Stimulated activated CD8-positive, alpha-beta memory T cell treated with anti-CD3 and anti-CD28 coated beads, Interleukin-2, amount 100 ng/mL, for 48 hours (primary cell): ENCODE data around the gene MCU.

Source experiments
- DNase-seq, 2 donors: peaks; one replicate each; pipeline ENCODE4 v3.0.0-alpha.2; 2020; ENCODE audit warnings: low read depth in 2 of 2

The MCU gene

DNA sequence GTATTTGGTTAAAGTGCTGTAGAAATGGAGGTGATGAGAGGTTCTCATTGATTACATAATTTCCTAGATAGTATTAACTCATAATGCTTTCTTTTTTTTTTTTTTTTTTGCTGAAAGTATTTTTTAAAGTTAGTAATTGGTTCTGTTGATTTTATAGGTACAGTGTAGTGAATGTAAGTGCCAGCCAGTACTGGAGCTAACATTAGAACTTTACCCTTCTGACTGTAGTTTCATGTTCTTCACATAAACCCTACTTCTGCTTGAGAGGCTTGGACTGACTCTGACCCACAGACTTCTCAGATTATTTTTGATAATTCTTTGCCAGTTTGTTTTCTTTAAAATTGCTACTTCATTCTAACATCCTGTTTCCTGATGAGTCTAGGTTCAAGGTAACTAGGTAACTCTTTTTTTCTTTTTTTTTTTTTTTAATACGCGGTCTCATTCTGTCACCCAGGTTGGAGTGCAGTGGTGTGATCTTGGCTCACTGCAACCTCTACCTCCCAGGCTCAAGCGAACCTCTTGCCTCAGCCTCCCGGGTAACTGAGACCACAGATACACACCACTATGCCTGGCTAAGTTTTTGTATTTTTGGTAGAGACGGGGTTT is 109.4 kb downstream of the MCU start:
- no peak for DNase-seq

GRCh38 chr10:72802332-72802731 is 110.4 kb downstream of the MCU start:
- DNase-seq: no peak

DNA sequence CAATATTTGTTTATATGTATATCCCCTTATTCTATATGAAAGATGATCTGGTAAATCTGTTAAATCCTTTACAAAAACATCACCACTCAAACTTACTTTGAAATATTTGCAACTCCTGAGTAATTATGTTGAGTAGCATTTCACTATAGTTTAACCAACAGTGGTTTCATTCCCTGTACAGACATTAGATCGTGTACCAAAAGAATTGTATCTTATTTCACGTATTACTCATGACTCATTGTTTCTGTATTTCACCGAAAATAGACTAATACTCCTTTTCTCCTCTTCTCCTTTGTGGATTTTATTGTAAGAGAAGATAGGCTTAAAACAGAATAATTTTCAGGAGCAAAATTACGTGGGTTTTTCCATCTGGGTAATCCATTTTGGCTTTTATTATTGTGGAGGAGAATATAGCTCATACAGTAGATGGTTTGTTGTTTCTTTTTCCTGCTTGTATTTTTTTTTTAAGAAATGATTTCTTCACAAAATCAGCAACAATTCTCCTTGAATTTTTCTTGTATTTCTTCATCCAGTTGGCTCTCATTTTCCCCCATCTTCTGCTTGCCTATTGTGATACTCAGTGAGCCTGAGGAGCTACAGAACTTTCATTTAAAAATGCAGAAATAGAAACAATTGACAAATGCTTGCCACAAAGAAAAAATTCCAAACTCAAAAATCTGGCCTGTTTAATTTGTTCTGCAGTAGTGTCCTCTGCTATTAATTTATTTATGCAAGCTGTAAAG is 111.0 kb downstream of the MCU start:
- no peak for DNase-seq

GRCh38 chr10:72808001-72808400 is 116.1 kb downstream of the MCU start:
- no peak for DNase-seq

GRCh38 chr10:72809006-72809405 is 117.1 kb downstream of the MCU start:
- DNase-seq: no peak

DNA sequence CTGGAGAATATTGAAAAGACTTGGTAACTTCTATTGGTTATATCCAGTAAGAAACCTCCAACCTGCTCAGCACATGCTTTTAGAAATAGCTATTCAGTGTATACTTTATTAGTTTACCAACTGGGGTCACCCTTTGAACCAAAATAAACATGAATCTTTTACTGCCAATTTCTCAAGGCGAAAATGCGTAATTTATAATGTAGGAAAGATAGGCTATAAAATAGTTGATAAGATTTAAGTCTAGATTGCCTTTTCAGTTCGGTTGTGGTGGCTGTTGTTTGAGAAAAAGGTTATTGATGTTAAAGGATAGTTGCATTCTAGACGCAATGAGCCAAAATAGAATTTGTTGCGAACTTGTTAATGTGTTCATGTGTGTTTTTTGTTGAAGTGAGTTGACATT is 119.0 kb downstream of the MCU start:
- no peak for DNase-seq

DNA sequence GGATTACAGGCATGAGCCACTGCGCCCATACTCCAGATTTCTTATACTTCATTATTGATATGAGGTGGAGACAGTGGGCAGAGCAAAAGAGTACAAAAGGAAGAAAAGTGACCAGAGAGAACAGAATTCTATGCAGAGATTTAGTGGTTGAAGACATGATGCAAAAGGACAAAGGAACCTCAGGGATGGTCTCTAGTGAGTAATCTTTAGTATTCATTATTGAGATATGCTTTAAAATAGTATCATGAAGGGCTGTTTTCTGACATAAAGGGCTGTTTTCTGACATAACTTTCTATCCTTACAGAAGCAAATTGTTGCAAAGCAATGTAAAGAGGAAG is 120.4 kb downstream of the MCU start:
- DNase-seq: no peak

- no peak for DNase-seq
Observed at GRCh38 chr10:72812753-72813430, 120.9 kb downstream of the MCU start.

GRCh38 chr10:72814099-72814790 is 122.3 kb downstream of the MCU start:
- no peak for DNase-seq

DNA sequence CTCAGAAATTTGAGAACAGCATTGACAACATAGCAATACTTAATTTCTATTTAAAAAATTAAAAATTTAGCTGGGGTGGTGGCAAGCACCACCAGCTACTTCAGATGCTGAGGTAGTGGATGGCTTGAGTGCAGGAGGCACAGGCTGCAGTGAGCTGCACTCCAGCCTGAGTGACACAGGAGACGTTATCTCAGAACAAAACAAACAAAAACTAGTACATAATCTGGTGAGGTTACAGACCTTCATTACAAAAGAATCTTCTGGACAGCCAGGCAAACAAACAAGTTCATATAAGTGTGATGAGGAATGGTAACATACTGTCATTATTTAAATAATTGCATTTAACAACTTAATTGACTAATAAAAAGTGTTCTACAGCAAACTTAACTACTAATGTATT is 124.6 kb downstream of the MCU start:
- DNase-seq: no peak

GRCh38 chr10:72818076-72818475 is 126.1 kb downstream of the MCU start:
- no peak for DNase-seq

- no peak for DNase-seq
Observed at GRCh38 chr10:72819053-72819452, 127.1 kb downstream of the MCU start.

GRCh38 chr10:72821606-72822005 is 129.7 kb downstream of the MCU start:
- no peak for DNase-seq

DNA sequence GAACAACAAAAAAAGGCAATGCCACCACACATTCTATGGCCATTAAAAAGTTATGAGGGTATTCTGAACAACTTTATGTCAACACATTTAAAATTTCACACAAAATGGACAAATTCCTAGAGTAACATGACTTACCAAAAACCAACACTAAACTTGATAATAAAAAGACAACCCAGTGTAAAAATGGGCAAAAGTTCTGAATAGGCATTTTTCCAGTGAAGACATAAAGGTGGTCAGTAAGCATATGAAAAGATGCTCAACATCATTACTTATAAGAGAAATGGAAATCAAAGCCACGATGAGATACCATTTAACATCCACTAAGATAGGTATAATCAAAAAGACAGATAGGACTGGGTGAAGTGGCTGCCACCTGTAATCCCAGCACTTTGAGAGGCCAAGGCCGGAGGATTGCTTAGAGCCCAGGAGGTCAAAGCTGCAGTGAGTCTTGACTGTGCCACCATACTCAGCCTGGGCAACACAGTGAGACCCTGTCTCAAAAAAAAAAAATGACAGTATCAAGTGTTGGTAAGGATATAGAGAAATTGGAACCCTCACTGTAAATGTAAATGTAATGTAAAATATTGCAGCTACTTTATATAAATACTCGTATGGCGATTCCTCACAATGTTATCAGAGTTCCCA is 130.5 kb downstream of the MCU start:
- no peak for DNase-seq

DNA sequence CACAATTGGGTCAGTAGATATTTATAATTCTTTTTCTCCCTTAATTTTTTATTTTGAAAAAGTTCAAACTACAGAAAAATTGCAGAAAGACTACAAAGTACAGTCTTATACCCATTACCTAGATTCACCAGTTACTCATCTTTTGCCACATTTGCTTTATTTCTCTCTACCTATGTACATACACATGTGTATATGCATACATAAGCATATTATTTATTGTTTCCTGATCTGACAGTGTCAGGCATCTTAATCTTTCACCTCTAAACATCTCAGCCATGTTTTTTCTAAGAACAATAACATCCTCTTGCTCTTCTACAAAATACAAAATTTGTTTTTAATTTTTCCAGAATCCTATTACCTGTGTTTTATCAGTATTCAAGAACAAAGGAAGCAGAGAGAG is 133.2 kb downstream of the MCU start:
- no peak for DNase-seq

- DNase-seq: no peak
Observed at GRCh38 chr10:72826346-72826745, 134.4 kb downstream of the MCU start.

GRCh38 chr10:72828294-72828693 is 136.4 kb downstream of the MCU start:
- no peak for DNase-seq

DNA sequence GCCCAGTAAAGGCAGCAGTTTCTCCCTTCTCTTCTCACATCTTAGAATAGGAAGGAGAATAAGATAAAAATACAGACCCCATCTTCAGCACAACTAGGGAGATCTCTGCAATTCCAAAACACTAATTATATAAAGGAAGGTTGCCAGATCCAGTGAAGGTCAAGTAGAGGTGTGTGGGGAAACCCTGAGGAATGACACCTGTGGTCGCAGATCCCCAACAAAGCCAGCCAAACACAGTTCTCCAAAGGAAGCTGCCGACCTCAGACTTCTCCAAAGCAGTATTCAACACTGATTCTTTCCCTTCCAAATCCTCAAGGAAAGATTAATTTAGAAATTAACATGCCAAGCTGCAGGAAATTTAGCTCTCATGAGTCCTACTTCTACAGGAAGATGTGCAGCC is 138.7 kb downstream of the MCU start:
- DNase-seq: no peak

- DNase-seq: no peak
Observed at GRCh38 chr10:72831696-72832409, 139.9 kb downstream of the MCU start.

GRCh38 chr10:72832701-72833100 is 140.8 kb downstream of the MCU start:
- no peak for DNase-seq

DNA sequence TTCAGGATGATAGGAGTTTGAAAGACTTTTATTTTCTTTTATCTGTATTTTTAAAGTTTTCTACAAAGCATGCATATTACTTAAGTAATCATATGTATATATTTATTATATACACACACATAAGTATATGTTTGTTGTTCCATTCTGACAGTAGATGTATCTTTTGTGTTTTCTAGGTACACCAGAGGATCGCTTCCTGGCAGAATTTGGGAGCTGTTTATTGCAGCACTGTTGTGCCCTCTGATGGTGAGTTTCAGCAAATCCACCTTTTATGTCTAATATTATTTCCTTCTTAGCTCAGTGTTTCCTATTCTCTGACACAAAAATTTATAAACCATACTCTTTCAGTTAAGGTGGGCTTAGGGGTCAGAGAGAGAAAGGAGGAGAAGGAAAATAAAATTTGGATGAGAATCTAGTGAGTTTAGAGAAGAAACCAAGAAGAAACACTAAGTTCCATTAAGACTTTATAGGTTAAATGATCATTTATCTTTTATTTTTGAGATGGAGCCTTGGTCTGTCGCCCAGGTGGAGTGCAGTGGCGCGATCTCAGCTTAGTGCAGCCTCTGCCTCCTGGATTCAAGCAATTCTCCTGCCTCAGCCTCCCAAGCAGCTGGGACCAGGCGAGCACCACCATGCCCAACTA is 142.4 kb downstream of the MCU start:
- DNase-seq: no peak
